Mucosa of rectum (tissue), 2 donors: ENCODE data around the gene ARHGEF7.

Experiments
- H3K27ac ChIP-seq, 2 donors: one replicate each; pipeline ENCODE4 v1.7.0; 2013; ENCODE audit warnings: inconsistent platforms in 2 of 2, low read depth in 2 of 2, low read length in 2 of 2
- H3K27me3 ChIP-seq, 2 donors: one replicate each; pipeline ENCODE4 v1.7.0; 2013; ENCODE audit warnings: low read length in 2 of 2; ENCODE audit not compliant: control insufficient read depth in 2 of 2, insufficient read depth in 2 of 2
- H3K36me3 ChIP-seq, 2 donors: one replicate each; pipeline ENCODE4 v1.7.0; 2013; ENCODE audit warnings: low read length in 2 of 2; ENCODE audit not compliant: control insufficient read depth in 2 of 2, insufficient read depth in 2 of 2
- H3K4me1 ChIP-seq, 2 donors: one replicate each; pipeline ENCODE4 v1.7.0; 2013; ENCODE audit warnings: low read length in 2 of 2, mild to moderate bottlenecking in 1 of 2; ENCODE audit not compliant: control insufficient read depth in 2 of 2, insufficient read depth in 2 of 2
- H3K4me3 ChIP-seq, 2 donors: one replicate each; pipeline ENCODE4 v1.7.0; 2013; ENCODE audit warnings: low read length in 2 of 2
- H3K9ac ChIP-seq, 2 donors: one replicate each; pipeline ENCODE4 v1.7.0; 2013; ENCODE audit warnings: low read length in 2 of 2, low read depth in 1 of 2, mild to moderate bottlenecking in 1 of 2
- H3K9me3 ChIP-seq, 2 donors: one replicate each; pipeline ENCODE4 v1.7.0; 2013; ENCODE audit warnings: low read length in 2 of 2; ENCODE audit not compliant: control insufficient read depth in 2 of 2
- donor health status: healthy.
- donor health status: Normal muscosa, but diverticular disease.

ARHGEF7 gene

GRCh38 chr13:111347438-111347837 lies 232.3 kb downstream of the ARHGEF7 start:
- Histone ChIP-seq H3K9me3 (no peaks in the 10 kb centered on the region), H3K4me1 (no peaks in the 10 kb centered on the region), H3K36me3 (no peaks in the 10 kb centered on the region), H3K9ac (no peak overlapping the region), H3K27me3 (no peaks in the 10 kb centered on the region), H3K4me3 (no peak overlapping the region), H3K27ac (no peak overlapping the region)

- Histone ChIP-seq H3K36me3 (no peaks in the 10 kb centered on the region), H3K9ac (no peak overlapping the region), H3K9me3 (no peaks in the 10 kb centered on the region), H3K27me3 (no peaks in the 10 kb centered on the region), H3K4me3 (no peak overlapping the region), H3K27ac (no peak overlapping the region), H3K4me1 (no peaks in the 10 kb centered on the region)
Measured at GRCh38 chr13:111353508-111353907, 238.4 kb downstream of the ARHGEF7 start.

GRCh38 chr13:111354789-111355188 lies 239.7 kb downstream of the ARHGEF7 start:
- Histone ChIP-seq H3K4me3 (no peak overlapping the region), H3K4me1 (no peaks in the 10 kb centered on the region), H3K27ac (no peak overlapping the region), H3K36me3 (no peaks in the 10 kb centered on the region), H3K27me3 (no peaks in the 10 kb centered on the region), H3K9ac (no peak overlapping the region), H3K9me3 (no peaks in the 10 kb centered on the region)
